Measurements from ENCODE around the gene RAB44.

- TF ChIP-seq EZH2 (IDR thresholded peaks at IDR 0.05) = no peak
- no peak for TF ChIP-seq POLR2AphosphoS5 (IDR thresholded peaks at IDR 0.05; ENCODE audit: borderline replicate concordance, low read depth, low read length)
- TF ChIP-seq FOXP2 (optimal IDR thresholded peaks at IDR 0.05; ENCODE audit: control extremely low read depth, extremely low read length, insufficient read depth) = no peak
Observed at GRCh38 chr6:36703982-36704381, 6.4 kb downstream of the RAB44 start.

All from SK-N-MC (cell line).